Kidney epithelial cell (primary cell): ENCODE data around the gene CTAGE8. TPM values are rescaled to one million over a fixed set of nuclear protein-coding genes. Genes with fewer than 3 reads are reported as not detected.
"Not testable (repeated sequence)": the region's sequence is repeated elsewhere in the genome, so short reads cannot be mapped to it uniquely, and the experiment has no call there.

Experiments used
- DNase-seq: peaks from one replicate; pipeline ENCODE4 v3.0.0-alpha.2; 2010; ENCODE audit warnings: low read depth
- H3K27me3 ChIP-seq: 2 replicates; pipeline ENCODE4 v1.6.0; 2011; ENCODE audit warnings: low read length; ENCODE audit not compliant: control insufficient read depth, insufficient read depth
- H3K36me3 ChIP-seq: 2 replicates; pipeline ENCODE4 v1.5.1; 2011; ENCODE audit warnings: low read length; ENCODE audit not compliant: control insufficient read depth, insufficient read depth
- H3K4me3 ChIP-seq: 2 replicates; pipeline ENCODE4 v1.5.1; 2011; ENCODE audit warnings: low read depth, mild to moderate bottlenecking, control low read depth, low read length
- total RNA-seq: library from RNA; depleted of rRNA; stranded (reverse); fragments of >200 nt; gene quantifications from 2 replicates; pipeline ENCODE4 v1.2.3, GENCODE V29; 2015

CTAGE8 gene
- total RNA-seq, 1 donor from 2014 or later, result 1.9 TPM

GRCh38 chr7:144239365-144239764 is 29.7 kb downstream of the CTAGE8 start, which contains the start of gene OR2A42:
Gene OR2A42, minus strand, starts transcription at chr7:144239605. Its CDS starts 6,762 bp downstream, at chr7:144232843.
- H3K27me3 ChIP-seq, DNase-seq, H3K4me3 ChIP-seq, H3K36me3 ChIP-seq: not testable (repeated sequence)

DNA sequence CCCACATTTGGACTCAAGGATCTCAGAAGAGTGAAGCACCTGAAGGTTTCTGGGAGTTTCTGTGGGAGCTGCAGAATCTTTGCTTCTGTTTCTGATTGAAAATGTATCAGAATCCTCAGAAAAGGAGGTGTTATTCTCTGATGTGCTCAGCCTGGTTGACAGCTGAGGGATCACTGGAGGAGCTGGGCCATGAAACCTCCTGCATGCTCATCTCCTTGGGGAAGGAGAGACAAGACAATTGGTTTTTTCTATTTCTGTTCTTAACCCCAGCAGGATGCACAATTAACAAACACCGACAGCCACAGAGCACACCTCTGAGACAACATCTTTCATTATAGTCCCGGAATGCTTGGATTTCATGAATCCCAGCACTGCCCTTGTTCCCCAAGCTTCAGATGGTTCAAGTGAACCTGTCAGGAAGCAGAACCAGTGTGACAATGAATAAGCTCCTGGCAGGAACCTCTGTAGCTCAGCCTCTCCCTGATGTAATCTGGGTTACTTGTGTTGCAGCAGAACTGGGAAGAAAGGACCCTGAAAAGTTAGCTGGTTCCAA is 30.5 kb downstream of the CTAGE8 start:
- not testable (repeated sequence) for H3K4me3 ChIP-seq, H3K36me3 ChIP-seq, DNase-seq, H3K27me3 ChIP-seq

GRCh38 chr7:144233039-144233438 is 36.0 kb downstream of the CTAGE8 start:
- not testable (repeated sequence) for H3K27me3 ChIP-seq, H3K4me3 ChIP-seq, H3K36me3 ChIP-seq, DNase-seq

DNA sequence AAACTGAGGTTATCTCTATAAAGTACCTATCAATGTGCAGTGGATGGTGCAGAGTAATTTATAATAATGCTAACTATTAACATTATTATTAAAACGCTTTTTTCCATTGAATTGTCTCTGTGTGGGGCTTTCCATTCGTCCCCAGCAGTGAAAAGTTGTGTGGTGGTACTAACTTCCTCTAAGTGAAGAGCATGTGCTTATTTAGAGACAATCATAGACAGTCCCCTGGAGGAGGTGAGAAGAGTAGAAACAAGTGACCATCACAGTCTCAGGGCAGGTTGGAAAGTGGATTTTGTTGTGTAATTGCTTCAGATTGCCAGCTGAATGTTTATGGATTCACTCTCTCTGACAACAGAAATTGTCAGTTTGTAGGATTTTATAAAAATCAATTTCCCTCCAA is 38.1 kb downstream of the CTAGE8 start:
- DNase-seq, H3K36me3 ChIP-seq, H3K4me3 ChIP-seq, H3K27me3 ChIP-seq: not testable (repeated sequence)

GRCh38 chr7:144228810-144229209 is 40.3 kb downstream of the CTAGE8 start:
- not testable (repeated sequence) for H3K27me3 ChIP-seq, H3K36me3 ChIP-seq, DNase-seq, H3K4me3 ChIP-seq

DNA sequence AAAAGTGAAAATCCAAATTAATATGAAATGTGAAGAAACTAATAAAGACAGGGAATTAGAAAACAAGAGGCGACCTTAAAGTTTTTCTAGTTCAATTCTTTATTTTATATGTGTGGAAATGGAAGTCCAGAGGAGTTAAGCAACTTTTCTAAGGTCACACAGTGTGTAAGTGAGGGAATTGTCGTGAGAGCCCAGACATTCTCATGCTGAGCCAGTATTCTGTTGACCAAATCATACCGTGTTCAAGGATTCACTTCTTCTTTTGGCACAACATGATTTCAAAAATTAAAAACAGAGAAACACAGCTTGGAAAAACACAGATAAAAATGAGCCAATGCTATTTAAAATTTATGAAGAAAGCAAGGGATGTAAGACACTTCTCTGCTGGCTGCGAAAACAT is 42.2 kb downstream of the CTAGE8 start:
- H3K27me3 ChIP-seq, H3K36me3 ChIP-seq: not testable (repeated sequence)

GRCh38 chr7:144223675-144224074 is 45.4 kb downstream of the CTAGE8 start:
- not testable (repeated sequence) for H3K36me3 ChIP-seq, DNase-seq, H3K4me3 ChIP-seq, H3K27me3 ChIP-seq

More for the DNA sequence above, 42.2 kb downstream of the CTAGE8 start:
- DNase-seq, H3K4me3 ChIP-seq: not testable (repeated sequence)

DNA sequence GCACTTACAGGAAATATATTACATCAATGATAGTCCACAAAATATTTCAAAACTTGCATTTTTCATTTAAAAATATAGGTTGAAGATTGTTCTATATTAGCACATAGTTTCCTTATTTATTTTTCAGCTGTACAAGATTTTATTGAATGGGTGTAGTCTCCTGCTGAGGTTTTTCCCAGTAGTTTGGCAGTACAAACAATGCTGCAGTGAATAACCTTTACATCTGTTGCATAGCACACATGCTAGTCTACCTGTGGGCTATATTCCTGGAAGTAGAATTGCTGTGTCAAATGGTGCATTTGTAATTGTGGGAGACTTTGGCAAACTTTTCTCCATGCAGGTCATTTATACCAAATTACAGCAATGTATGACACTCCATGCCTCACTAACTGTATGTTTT is 48.6 kb downstream of the CTAGE8 start:
- not testable (repeated sequence) for DNase-seq, H3K27me3 ChIP-seq, H3K4me3 ChIP-seq, H3K36me3 ChIP-seq

GRCh38 chr7:144219149-144219548 is 49.9 kb downstream of the CTAGE8 start:
- not testable (repeated sequence) for H3K27me3 ChIP-seq, H3K4me3 ChIP-seq, H3K36me3 ChIP-seq, DNase-seq

GRCh38 chr7:144218581-144218980 is 50.5 kb downstream of the CTAGE8 start:
- H3K27me3 ChIP-seq, H3K4me3 ChIP-seq, DNase-seq, H3K36me3 ChIP-seq: not testable (repeated sequence)

- H3K36me3 ChIP-seq, DNase-seq, H3K4me3 ChIP-seq, H3K27me3 ChIP-seq: not testable (repeated sequence)
These were observed 51.9 kb downstream of the CTAGE8 start for GRCh38 chr7:144217200-144217599.

Other genes with a start within 250 kb of the CTAGE8 start
- not detected in 2 replicates for gene OR2A5, start 220.3 kb downstream of the CTAGE8 start, total RNA-seq
- not detected in 2 replicates for gene OR2A25, start 199.5 kb downstream of the CTAGE8 start, total RNA-seq
- not detected in 2 replicates for gene OR2A12, start 183.0 kb downstream of the CTAGE8 start, total RNA-seq
- gene OR2A2, start 159.7 kb downstream of the CTAGE8 start, total RNA-seq, result not detected in 2 replicates
- gene OR2A14, start 146.1 kb downstream of the CTAGE8 start, total RNA-seq, result not detected in 2 replicates
- 4.2 and 4.3 TPM in 2 replicates for gene CTAGE4, start 85.8 kb downstream of the CTAGE8 start, total RNA-seq
- 9.0 and 11.5 TPM in 2 replicates for gene ARHGEF35, start 73.5 kb downstream of the CTAGE8 start, total RNA-seq
- gene OR2A42, start 29.7 kb downstream of the CTAGE8 start, total RNA-seq, result 0.07 and 0.08 TPM in 2 replicates
- 2.8 and 3.0 TPM in 2 replicates for gene OR2A7, start 4.5 kb downstream of the CTAGE8 start, total RNA-seq
- gene OR2A1, start 43.1 kb upstream of the CTAGE8 start, total RNA-seq, result under 0.01 TPM in 1 of 2 replicates, not detected in the other
- gene ARHGEF5, start 86.1 kb upstream of the CTAGE8 start, total RNA-seq, result 22.6 and 25.1 TPM in 2 replicates
- not detected in 2 replicates for gene NOBOX, start 134.4 kb upstream of the CTAGE8 start, total RNA-seq